Dermis lymphatic vessel endothelial cell (primary cell): ENCODE measurements around the gene VIP. TPM values are rescaled to one million over a fixed set of nuclear protein-coding genes. Genes with fewer than 3 reads are reported as not detected.

Source experiments
- total RNA-seq: library from RNA; depleted of rRNA; stranded (reverse); fragments of >200 nt; gene quantifications from 2 replicates; pipeline ENCODE4 v1.2.1, GENCODE V29; 2014

Gene VIP
- 0.33 and 1.4 TPM in 2 replicates for total RNA-seq

GRCh38 chr6:152750694-152751093 is at the start of gene VIP:
VIP (plus strand) TSS chr6:152750797; CDS start chr6:152752178, 1,381 bp downstream.

Other genes with a start within 250 kb of the VIP start
- 40.1 and 69.7 TPM in 2 replicates for gene SYNE1, start 113.4 kb upstream of the VIP start, total RNA-seq
- gene MYCT1, start 52.9 kb upstream of the VIP start, total RNA-seq, result 144 and 192 TPM in 2 replicates
- gene FBXO5, start 232.2 kb downstream of the VIP start, total RNA-seq, result 4.4 and 5.6 TPM in 2 replicates